Mucosa of rectum (tissue), 2 donors: ENCODE results near the gene POU5F1.
"Not testable (repeated sequence)": the region's sequence is repeated elsewhere in the genome, so short reads cannot be mapped to it uniquely, and the experiment has no call there.

ENCODE experiments used
- H3K27ac ChIP-seq, 2 donors: one replicate each; pipeline ENCODE4 v1.7.0; 2013; ENCODE audit warnings: inconsistent platforms in 2 of 2, low read depth in 2 of 2, low read length in 2 of 2
- H3K27me3 ChIP-seq, 2 donors: one replicate each; pipeline ENCODE4 v1.7.0; 2013; ENCODE audit warnings: low read length in 2 of 2; ENCODE audit not compliant: control insufficient read depth in 2 of 2, insufficient read depth in 2 of 2
- H3K36me3 ChIP-seq, 2 donors: one replicate each; pipeline ENCODE4 v1.7.0; 2013; ENCODE audit warnings: low read length in 2 of 2; ENCODE audit not compliant: control insufficient read depth in 2 of 2, insufficient read depth in 2 of 2
- H3K4me1 ChIP-seq, 2 donors: one replicate each; pipeline ENCODE4 v1.7.0; 2013; ENCODE audit warnings: low read length in 2 of 2, mild to moderate bottlenecking in 1 of 2; ENCODE audit not compliant: control insufficient read depth in 2 of 2, insufficient read depth in 2 of 2
- H3K4me3 ChIP-seq, 2 donors: one replicate each; pipeline ENCODE4 v1.7.0; 2013; ENCODE audit warnings: low read length in 2 of 2
- H3K9ac ChIP-seq, 2 donors: one replicate each; pipeline ENCODE4 v1.7.0; 2013; ENCODE audit warnings: low read length in 2 of 2, low read depth in 1 of 2, mild to moderate bottlenecking in 1 of 2
- H3K9me3 ChIP-seq, 2 donors: one replicate each; pipeline ENCODE4 v1.7.0; 2013; ENCODE audit warnings: low read length in 2 of 2; ENCODE audit not compliant: control insufficient read depth in 2 of 2
- donor health status: healthy.
- donor health status: Normal muscosa, but diverticular disease.

Gene POU5F1

DNA sequence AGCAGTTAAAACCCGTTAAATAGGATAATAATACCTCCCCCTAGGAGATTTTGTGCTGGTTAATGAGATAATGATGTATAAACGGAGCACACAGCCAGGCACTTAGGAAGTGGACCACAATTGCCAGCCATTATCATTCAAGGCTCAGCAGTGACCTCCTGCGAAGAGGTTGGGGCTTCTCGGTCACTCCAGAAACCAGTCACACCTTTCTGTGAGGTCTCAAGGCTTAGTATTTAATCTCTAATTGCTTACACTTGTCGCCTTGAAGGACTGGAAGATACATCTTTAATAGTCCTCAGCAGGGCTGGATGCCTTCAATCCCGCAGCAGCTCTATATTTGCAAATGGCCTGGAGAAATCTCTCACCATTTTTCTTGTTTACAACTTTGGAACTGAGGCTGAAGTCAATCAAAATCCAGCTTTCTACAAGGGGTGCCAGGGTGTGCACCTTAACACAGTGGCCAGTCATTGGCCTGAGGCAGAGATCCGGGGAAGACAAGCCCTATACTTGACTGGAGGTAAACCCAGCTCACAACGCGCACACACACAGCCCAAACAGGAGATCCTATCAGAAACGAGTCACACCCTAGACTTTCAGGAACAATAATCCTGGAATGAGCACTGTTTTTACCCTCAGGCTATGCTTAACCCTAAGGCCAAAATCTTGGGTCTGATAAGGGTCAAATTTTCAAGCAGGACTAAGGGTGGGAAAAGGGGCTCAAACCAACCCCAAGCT lies 1.2 kb downstream of the POU5F1 start:
- peaks cover 2 to 3% of the 10 kb centered on the region in 2 donors for H3K36me3 ChIP-seq
- no peak overlapping the region for H3K9ac ChIP-seq

DNA sequence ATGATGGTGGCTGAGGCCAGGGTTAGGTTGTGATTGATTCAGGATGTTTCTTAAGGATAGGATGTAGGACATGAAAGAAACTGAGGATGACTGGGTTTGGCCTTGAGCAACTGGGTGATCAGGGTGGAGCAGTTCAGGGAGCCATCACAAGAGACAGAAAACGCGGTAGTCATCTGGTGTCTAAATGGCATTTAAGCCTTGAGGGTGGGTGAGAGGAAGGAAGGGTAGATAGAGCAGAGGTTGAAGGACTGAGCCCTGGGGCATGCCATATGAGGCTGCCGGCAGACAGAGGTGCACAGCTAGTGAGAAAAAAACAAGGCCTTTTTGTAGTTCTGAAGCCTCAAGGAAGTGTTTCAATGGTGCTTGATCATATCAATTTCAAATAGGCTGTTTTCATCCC lies 1.9 kb downstream of the POU5F1 start:
- H3K9me3 ChIP-seq, result no peaks in the 10 kb centered on the region
- H3K4me3 ChIP-seq, result no peak overlapping the region
- no peaks in the 10 kb centered on the region for H3K27me3 ChIP-seq
- peaks cover 0 to 2% of the 10 kb centered on the region in 2 donors for H3K36me3 ChIP-seq
- H3K27ac ChIP-seq, result no peak overlapping the region
- H3K4me1 ChIP-seq, result no peaks in the 10 kb centered on the region
- H3K9ac ChIP-seq, result no peak overlapping the region

More for the DNA sequence above, 1.2 kb downstream of the POU5F1 start:
- Histone ChIP-seq H3K4me1 (no peaks in the 10 kb centered on the region), H3K9me3 (no peaks in the 10 kb centered on the region), H3K27me3 (no peaks in the 10 kb centered on the region), H3K4me3 (no peak overlapping the region), H3K27ac (no peak overlapping the region)

DNA sequence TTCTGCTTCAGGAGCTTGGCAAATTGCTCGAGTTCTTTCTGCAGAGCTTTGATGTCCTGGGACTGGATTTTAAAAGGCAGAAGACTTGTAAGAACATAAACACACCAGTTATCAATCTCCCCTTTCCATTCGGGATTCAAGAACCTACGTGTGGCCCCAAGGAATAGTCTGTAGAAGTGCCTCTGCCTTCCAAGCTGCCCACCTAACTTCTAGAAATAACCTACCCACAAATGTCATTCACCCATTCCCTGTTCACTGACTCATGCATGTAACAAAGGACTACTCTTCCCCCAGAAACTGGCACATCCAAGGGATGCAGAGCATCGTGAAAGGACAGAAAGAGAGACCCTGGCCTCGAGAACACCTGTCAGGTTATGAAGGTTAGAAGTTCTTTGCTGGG lies 4.5 kb downstream of the POU5F1 start:
- no peak overlapping the region for H3K27ac ChIP-seq
- no peaks in the 10 kb centered on the region for H3K27me3 ChIP-seq
- no peak overlapping the region for H3K9ac ChIP-seq
- no peaks in the 10 kb centered on the region for H3K9me3 ChIP-seq
- H3K4me1 ChIP-seq, result no peaks in the 10 kb centered on the region
- H3K36me3 ChIP-seq, result peaks cover 3 to 4% of the 10 kb centered on the region in 2 donors
- H3K4me3 ChIP-seq, result no peak overlapping the region

DNA sequence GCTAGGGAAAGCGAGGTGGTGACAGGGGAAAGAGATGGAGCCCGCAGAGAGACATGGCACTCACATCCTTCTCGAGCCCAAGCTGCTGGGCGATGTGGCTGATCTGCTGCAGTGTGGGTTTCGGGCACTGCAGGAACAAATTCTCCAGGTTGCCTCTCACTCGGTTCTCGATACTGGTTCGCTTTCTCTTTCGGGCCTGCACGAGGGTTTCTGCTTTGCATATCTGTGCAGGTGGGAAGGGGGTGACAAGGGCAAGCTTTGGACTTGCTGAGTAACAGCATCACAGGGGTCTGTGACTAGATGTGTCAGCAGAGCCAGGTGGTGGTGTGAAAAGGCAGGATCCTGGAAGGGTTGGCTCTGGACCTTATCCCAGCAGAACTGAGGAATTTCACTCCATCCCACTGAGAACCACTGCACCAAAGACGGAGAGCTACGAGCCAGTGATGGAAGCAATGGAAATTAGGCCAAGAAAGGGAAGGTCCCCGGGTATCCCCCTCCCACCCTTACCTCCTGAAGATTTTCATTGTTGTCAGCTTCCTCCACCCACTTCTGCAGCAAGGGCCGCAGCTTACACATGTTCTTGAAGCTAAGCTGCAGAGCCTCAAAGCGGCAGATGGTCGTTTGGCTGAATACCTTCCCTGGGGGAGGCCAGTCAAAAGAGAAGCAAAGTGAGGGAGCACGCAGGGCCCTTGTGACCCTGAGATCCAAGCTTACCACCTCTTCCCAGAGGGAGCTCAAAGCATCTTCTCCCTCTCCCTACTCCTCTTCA lies 5.2 kb downstream of the POU5F1 start:
- H3K4me1 ChIP-seq, H3K9ac ChIP-seq, H3K27ac ChIP-seq, H3K9me3 ChIP-seq, H3K4me3 ChIP-seq, H3K36me3 ChIP-seq, H3K27me3 ChIP-seq: not testable (repeated sequence)

DNA sequence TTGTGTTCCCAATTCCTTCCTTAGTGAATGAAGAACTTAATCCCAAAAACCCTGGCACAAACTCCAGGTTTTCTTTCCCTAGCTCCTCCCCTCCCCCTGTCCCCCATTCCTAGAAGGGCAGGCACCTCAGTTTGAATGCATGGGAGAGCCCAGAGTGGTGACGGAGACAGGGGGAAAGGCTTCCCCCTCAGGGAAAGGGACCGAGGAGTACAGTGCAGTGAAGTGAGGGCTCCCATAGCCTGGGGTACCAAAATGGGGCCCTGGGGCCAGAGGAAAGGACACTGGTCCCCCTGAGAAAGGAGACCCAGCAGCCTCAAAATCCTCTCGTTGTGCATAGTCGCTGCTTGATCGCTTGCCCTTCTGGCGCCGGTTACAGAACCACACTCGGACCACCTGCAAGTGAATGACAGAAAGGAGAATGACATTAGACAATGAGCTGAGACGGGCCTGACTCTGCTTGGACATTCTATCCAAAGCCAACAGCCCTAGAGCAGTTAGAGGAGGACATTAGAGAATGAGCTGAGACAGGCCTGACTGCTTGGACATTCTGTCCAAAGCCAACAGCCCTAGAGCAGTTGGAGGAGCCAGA lies 5.9 kb downstream of the POU5F1 start:
- H3K4me3 ChIP-seq, H3K36me3 ChIP-seq, H3K9me3 ChIP-seq, H3K4me1 ChIP-seq, H3K9ac ChIP-seq, H3K27me3 ChIP-seq, H3K27ac ChIP-seq: not testable (repeated sequence)

DNA sequence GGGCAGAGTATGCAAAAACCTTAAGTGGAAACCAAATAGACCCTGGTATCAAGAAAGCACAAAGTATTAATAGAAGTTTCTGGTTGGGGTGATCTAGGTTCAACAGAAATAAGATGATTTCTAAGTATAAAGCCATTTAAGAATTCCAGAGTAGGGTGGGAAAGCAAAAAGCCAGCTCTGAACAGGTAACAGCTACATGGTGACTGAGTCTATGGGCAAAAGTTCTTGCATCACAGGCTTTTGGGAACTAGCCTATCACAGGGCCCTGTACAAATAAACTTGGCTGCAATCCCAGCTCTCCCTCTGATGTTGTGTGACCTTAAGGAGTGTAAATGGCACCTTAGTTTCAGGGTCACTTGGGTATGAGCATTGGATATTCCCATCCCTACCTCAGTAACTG lies 6.6 kb downstream of the POU5F1 start:
- Histone ChIP-seq H3K4me3 (no peak overlapping the region), H3K9ac (no peak overlapping the region), H3K9me3 (no peaks in the 10 kb centered on the region), H3K4me1 (peaks cover 7 to 9% of the 10 kb centered on the region in 2 donors), H3K36me3 (peaks cover 3 to 4% of the 10 kb centered on the region in 2 donors), H3K27ac (no peak overlapping the region), H3K27me3 (no peaks in the 10 kb centered on the region)

DNA sequence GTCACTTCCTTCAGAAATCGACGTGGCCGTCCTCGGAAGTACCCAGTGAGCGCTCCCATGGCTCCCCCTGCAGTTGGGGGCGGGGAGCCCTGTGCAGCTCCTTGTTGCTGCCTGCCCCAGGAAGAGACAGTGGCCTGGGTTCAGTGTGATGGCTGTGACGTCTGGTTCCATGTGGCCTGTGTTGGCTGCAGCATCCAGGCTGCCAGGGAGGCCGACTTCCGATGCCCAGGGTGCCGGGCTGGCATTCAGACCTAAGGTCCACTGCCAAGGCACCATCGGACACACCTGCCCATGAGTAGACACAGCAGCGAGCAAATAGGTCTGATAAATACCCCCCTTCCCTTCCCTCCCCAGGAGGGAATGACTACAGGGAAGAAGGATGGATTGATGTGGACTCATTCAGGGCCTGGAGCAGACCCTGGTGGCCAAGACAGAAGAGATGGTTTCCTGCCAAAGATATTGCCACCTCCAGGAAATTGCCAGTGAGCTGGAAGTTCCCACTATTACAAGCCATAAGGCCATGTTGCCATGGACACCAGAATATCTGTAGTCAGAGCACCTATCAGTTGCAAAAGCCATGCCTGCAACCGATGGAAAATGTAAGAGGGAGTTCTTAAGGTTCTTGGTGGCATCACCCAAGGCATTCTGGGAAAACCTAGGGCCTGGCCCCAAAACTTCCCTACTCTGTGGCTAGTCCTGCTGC lies 7.9 kb downstream of the POU5F1 start:
- no peak overlapping the region for H3K27ac ChIP-seq
- H3K9ac ChIP-seq, result no peak overlapping the region
- H3K36me3 ChIP-seq, result peaks cover 3 to 4% of the 10 kb centered on the region in 2 donors
- no peaks in the 10 kb centered on the region for H3K9me3 ChIP-seq
- no peak overlapping the region for H3K4me3 ChIP-seq
- no peaks in the 10 kb centered on the region for H3K27me3 ChIP-seq
- H3K4me1 ChIP-seq, result peaks cover 11 to 12% of the 10 kb centered on the region in 2 donors

DNA sequence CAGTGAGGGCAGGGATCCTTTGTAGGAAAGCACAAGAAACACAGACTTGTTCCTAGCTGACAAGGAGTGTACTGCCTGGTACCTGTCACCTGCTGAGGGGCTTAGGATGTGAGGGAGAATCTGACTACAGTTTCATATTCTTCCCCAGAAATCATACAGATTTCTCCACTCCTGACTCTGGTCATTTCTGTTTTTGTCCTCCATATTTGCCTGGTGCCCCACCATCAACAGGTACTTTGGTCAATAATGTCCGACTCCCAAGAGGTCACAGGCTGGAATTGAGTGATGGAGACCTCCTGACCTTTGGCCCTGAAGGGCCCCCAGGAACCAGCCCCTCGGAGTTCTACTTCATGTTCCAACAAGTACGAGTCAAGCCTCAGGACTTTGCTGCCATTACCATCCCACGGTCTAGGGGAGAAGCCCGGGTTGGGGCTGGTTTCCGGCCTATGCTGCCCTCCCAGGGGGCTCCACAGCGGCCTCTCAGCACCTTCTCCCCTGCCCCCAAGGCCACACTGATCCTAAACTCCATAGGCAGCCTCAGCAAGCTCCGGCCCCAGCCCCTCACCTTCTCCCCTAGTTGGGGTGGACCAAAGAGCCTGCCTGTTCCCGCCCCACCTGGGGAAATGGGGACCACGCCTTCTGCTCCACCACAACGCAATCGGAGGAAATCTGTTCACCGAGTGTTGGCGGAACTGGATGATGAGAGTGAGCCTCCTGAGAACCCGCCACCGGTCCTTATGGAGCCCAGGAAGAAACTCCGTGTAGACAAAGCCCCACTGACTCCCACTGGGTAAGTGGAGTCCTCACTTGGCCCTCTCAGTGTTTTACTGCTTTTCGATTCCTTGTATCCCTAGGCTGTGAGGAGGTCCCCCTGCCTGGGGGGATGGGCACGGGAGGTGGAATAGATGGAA lies 9.0 kb downstream of the POU5F1 start:
- Histone ChIP-seq H3K4me3 (no peak overlapping the region), H3K9me3 (no peaks in the 10 kb centered on the region), H3K9ac (no peak overlapping the region), H3K27ac (no peak overlapping the region), H3K27me3 (no peaks in the 10 kb centered on the region), H3K4me1 (peaks cover 14 to 18% of the 10 kb centered on the region in 2 donors), H3K36me3 (peaks cover 3 to 4% of the 10 kb centered on the region in 2 donors)
